ENCODE results near the gene CARS2.
"Not testable (repeated sequence)": the region's sequence is repeated elsewhere in the genome, so short reads cannot be mapped to it uniquely, and the experiment has no call there.

Gene CARS2

DNA sequence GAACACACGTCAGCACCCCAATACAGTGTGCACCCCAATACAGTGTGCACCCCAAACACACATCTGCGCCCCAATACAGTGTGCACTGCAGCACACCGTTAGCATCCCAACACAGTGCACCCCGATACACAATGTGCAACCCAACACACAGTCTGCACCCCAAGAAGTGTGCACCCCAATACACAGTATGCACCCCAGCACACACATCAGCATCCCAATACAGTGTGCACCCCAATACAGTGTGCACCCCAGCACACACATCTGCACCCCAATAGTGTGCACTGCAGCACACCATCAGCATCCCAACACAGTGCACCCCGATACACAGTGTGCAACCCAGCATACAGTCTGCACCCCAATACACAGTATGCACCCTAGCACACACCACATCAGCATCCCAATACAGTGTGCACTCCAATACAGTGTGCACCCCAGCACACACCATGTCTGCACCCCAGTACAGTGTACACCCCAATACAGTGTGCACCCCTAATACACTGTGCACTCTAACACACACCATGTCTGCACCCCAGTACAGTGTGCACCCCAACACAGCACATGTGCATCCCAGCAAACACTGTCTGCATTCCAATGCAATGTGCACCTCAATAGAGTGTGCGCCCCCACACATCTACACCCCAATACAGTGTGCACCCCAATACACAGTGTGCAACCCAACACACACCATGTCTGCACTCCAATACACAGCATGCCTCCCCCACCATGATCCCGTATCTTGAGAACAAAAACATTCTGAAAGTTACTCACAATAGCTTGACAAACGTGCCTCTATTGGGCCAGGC, 855 bp upstream of the CARS2 start:
- no peak for DNase-seq

DNA sequence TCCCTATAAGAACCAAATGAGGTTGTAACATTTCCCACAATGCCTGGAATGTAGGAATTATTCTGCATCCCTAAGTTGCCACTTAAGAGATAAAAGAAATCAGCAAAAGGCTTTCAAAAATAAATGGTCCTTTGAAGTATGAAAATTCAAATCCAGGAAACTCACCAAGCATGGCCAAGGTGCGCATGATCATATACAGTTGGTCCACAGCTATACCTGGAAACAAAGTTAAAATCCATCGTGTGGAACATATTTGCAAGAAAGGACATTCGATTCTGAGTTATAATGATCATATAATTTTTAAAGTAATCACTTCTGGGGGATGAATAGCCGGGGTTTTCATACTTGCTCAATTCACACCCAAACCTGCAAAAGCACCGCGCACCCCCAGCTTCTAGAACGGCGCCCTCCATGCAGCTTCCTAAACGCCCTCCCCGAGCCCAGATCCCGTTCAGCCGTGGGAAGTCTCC, 525 bp downstream of the CARS2 start:
- DNase-seq: peak in 2 of 56 donors; percentile 20 to 34

DNA sequence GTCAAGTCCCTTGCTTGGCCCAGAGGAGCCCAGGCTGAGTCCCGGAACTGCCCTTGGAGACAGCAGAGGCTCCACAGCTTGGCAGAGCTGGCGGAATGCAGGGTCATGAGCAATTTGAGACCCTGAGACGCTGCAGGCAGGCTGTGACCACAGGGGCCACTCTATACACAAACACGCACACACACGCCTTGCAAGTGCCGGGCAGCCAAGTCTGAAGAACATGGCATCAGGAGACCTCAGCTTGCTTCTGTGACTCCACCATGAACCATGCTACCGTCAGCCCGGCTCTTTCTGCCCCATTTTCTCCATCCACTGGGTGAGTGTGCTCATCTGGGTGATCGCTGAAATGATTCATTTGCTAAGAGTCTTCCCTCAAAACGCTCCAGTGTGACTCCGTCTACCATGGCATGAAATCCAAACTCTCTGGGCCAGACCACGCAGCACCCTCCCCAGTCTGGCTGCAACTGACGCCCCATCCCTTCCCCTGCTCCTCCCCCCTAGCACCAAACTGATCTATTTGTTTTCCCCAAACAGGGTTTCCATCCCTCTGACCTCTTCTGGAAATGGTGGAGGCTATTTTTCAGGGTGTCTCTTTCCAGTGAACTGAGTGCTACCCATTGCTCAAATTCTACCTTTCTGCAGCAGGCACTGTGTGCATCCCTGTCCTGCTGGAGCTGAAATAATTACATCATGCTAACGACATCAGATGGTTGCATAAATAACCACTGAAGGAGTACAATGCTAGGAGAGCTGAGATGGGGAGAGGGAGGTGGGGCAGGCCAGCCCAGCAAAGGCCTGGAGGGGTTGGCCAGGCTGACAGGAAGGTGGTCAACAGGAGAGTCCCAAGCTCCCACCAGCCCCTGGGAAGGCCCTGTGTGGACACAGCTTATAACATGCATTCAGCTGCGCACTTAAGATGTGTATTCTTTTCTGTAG, 3.1 kb downstream of the CARS2 start:
- DNase-seq: no peak

DNA sequence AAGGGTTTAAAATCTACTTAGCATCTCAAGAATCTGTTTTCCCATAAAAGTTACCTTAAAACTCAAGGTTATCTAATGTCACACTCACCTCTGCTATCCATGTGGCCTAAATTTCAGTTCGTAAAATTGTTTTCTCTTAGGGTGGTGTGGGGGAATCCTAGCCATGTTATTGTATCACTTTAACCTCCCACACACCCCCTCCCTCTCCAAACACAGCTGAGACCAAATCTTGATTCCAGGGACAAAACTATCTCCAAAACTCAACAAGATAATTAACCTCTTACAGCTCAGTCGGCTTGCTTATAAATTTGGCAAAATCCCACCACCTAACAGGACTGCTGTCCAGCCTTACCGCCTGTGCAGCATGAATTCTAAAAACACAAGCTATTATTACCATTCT, 3.8 kb downstream of the CARS2 start:
- no peak for DNase-seq

DNA sequence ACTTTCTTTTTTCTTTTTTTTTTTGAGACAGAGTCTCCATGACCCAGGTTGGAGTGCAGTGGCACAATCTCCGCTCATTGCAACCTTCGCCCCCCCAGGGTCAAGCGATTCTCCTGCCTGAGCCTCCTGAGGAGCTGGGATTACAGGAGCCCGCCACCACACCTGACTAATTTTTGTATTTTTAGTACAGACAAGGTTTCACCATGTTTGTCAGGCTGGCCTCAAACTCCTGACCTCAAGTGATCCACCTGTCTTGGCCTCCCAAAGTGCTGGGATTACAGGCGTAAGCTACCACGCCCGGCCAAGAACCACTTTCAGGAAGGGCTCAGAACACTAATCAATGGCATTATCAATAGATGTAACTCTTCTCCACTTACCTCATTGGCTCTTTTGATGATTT, 4.9 kb downstream of the CARS2 start:
- not testable (repeated sequence) for DNase-seq

DNA sequence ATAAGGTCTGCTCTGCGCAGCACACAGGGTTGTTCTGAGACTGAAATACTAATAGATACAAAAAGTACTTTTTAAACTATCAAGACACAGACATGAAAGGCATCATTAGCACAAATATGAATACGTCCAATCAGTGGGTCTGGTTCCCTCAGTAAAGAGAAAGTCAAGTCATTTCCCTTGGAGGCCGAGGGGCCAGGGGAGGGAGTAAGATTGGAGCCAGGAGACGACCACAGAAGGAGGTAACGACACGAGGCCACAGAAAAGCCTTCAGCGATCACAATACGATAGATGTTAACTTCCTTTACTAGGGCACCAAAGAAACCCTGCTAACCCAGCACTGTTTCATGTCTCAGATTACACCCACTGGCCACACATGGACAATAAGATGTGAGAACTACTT, 5.3 kb downstream of the CARS2 start:
- DNase-seq: no peak

DNA sequence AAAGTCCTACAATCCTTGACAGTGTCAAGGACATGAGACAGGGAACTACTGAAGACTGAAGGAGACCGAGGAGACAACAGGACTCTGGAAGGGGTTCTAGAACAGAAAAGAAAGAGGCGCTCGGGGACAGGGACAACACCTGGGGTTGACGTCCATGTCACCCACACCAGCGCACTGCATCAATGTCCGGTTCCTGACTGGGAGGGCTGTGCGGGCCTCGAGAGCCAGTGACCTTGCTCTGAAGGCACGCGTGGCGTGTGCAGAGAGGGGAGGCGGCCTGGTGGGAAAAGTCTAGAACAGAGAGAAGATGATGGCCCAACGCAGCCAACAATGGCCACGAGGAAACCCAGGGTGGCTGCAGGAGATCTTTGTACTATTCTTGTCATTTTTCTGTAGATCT, 5.7 kb downstream of the CARS2 start:
- DNase-seq: no peak

DNA sequence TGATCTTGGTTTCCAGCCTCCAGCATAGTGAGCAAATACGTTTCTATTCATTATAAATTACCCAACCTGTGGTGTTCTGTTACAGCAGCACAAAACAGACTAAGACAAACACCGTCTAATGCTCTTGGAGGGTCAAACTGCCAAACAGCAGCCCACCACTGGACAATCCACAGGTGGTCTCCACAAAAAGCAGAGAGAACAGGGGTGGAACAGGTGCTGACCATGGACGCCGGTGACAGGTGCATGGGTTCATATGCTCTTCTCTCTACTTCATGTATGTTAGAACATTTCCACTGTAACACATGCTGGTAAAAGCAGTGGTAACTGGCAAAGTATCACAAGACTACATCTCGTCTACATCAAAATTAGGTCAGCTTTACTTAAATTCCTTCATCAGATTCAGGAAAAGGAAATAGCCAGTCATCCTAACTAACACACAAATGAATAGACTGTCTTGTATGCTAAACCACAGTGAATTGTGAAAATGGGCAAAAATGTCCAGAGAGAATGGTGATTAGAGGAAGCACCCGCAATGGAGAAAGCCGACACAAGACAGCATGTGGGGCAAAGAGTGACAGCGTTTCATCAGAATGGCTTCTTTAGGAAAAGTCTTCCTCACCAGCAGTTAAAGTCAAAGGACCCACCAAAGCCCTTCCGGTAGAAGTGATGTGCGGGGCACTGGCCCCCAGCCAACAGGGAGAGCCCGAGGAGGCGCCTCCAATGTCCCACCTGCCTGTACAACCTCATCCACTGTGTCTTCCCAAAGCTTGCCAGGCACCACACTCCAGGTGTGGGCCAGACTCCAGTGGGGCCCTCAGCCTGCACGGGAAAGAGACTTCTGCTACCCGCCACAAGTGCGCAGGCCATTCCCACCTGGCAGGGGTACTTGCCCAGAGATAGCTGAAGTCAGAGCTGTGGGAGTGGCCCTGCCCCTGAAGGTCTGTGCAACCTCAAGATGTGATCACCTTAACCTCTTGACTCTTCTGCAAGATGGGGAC, 6.5 kb downstream of the CARS2 start:
- DNase-seq: no peak

DNA sequence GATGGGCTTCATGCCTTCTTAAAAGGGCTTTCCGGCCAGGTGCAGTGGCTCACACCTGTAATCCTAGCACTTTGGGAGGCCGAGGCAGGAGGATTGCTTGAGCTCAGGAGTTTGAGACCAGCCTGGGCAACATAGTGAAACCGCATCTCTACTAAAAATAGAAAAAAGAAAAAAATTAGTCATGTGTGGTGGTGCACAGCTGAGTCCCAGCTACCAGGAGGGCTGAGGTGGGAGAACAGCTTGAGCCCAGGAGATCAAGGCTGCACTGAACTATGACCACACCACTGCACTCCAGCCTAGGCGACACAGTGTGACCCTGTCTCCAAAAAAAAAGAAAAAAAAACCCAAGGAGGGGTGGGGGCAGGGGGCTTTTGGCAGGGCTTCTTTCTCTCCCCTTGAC, 7.2 kb downstream of the CARS2 start:
- no peak for DNase-seq

DNA sequence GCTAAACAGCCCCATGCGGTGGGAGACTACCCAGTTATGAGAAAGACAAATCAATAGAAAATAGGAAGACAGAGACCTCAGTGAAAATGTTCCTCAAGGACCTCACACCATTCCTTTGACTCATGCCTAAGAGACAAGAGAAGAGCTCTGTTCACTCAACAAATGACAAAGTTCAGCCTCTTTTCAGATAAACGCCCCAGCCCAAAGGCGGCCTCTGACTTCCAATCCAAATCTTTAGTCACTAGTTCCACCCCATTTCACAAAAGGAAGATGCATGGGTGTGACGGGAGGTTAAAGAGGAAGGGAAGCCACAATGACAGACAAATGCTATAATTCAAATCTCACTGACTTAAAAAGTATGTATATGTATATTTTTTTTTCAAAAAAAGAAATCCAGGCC, 8.1 kb downstream of the CARS2 start:
- no peak for DNase-seq

DNA sequence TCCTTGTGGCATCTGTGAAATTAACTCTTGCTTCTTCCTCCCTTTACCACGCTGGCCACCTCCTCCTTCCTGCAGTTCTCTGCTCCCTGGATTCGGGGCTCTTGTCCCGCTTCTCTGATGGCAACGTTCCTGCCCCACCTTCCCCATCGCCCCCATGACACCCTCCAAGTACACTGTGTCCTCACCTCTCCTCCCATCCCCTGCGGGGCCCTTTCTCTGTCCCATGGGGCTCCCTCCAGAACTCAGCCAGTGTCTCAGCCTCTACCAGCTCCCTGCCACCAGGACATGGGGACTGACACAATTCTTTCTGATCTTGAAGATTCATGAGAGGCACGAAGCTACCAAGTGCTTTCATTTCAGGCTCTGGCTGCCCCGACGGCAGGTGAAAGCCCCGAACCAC, 9.1 kb downstream of the CARS2 start:
- no peak for DNase-seq

DNA sequence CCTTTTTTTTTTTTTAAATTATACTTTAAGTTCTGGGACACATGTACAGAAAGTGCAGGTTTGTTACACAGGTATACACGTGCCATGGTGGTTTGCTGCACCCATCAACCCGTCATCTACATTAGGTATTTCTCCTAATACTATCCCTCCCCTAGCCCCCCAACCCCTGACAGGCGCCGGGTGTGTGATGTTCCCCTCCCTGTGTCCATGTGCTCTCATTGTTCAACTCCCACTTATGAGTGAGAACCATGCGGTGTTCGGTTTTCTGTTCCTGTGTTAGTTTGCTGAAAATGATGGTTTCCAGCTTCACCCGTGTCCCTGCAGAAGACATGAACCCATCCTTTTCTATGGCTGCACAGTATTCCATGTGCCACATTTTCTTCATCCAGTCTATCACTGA, 10.1 kb downstream of the CARS2 start:
- DNase-seq: not testable (repeated sequence)

DNA sequence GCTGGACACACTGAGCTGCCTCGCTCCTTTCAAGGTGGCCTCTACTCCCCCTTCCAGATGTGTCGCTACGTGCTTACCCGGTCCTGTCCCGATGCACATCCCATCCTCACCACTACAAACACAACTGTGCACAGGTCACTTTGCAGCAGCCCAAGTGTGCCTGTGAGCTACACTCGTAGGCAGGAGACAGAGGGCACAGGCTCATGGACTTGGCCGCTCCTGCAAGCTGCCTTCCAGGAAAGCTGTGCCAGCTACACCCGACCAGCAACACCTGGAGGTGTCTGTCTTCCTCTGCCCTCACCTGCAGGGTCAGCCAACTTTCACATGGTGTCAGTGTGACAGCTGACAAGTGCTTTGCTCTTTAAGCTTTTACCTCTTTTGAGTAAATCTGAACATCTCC, 15.4 kb downstream of the CARS2 start:
- no peak for DNase-seq

DNA sequence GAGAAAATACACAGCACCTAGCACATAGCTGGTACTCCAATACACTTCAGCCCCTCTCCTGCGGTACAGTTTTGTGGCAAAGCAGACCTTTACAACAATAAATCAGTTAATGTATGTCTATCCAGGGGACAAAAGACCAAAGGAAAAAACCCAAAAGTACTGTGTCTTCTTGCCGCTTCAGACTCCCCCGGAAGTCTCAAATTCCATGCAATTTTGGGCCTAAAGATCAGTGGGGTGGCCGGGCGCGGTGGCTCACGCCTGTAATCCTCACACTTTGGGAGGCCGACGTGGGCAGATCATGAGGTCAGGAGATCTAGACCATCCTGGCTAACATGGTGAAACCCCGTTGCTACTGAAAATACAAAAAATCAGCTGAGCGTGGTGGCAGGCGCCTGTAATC, 16.2 kb downstream of the CARS2 start:
- DNase-seq: no peak

DNA sequence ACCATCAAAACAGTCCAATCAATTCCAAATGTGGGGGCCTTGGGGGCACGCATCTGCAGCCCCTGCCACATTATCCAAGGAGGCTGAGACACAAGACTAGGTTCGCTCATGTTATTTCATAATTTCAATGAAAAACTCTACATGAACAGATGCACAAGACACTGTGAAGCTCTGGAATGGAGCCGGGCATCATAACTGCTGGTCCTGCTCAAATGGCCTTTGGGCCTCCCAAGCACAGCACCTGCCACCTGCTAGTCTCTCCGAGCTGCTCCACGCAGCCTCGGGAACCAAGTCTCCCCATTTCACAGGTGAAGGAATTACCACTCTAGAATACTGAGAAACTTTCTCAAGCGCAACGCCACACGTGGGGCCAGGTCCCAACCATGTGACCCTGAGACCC, 16.9 kb downstream of the CARS2 start:
- DNase-seq: no peak

DNA sequence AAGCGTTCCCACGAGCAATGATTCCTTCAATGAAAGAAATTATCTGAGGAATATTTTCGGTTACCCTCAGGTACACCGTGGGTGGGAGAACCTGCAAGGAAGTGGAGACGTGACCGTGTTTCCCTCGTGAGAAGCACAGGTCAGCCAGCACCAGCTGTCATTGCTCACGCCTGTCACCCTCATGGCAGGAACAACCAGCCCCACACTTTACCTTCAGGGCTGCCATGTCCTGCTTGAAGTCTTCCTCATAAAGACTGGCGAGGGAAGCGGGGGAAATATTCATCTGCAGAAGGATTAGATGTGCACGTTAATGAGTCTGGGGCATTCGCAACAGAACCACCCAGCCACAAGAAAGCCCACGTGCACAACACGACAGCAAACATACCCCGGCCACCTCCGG, 18.2 kb downstream of the CARS2 start:
- DNase-seq: no peak

DNA sequence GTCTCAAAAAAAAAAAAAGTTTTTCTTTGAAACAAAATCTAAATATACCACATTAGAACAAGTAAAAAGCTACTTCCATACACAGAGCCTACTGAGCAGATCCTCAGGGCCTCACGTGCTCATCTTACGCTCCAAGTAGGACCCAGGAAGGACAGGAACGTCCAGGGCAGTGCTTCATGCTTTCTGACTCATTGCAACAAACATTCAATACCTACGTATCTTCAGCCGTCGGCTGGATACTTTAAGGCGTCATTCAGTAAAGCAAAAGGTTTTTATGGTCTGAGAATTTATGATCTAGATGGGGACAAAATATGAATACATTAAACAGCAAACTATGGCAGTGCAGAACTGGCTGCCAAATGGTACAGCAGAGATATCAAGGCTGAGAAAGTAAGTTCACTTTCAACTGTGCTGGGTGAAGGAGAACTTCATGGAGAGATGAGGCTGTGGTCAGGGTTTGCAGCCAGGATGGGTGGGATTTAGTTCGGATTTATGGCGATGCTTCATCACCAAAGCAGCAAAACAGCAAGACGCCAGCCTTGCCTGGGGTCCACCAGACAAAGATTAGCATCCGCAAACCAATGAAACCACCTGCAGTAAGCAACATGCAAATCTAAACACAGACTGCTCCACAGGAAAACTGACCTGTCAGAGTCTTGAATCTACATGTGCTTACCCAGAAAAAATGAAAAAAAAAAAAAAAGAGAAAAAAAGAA, 20.5 kb downstream of the CARS2 start:
- no peak for DNase-seq

DNA sequence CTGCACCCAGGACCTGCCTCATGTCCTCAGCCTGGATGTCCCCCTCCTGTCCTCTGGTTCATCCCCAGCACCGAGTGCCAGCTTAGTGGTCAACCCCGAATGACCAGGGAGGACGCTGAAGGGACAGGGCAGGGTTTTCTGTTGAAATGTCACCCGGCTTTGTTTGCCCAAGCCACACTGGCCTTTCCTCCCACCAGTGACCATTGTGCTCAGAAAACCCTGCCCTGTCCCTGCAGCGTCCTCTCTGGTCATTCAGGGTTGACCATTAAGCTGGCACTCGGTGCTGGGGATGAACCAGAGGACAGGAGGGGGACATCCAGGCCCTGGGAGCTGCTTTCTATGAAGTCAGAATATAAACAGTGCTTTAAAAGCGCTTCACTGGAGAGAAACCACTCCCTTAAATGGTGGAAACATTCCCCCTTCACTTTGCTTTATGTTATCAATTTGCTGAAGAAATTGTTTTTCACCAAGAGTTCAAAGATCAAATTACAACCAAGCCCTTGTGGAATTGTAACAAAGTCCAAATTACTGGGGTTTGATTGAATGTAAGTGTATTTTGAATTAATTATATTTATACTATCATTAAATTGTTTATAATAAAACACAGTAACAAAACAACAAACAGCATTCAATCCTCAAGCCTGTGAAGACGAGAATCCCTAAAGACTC, 21.4 kb downstream of the CARS2 start:
- no peak for DNase-seq

DNA sequence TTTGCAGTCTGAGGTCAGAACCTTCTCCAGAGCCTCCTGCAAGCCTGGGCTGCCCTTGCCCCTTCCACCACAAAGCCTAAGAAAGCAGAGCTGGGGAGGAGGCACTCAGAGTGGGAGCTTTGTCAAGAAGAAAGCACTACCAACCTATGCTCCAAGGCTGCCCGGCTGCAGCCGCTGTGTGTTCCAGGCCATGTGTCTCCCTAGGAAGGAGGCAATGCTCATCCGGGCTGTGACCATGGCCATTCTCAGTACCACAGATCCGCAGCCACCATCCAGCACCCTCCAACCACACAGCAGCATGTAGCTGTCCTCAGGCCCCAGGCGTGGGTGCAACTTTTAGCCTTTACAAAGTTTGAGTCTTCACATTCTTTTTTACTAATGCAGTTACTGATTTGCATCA, 22.0 kb downstream of the CARS2 start:
- no peak for DNase-seq

Data from nucleus accumbens (tissue), 56 donors.